Measurements from ENCODE around the gene TM9SF4.
"Not testable (repeated sequence)": the region's sequence is repeated elsewhere in the genome, so short reads cannot be mapped to it uniquely, and the experiment has no call there.

Gene TM9SF4

GRCh38 chr20:32091888-32092346, 17.6 kb upstream of the TM9SF4 start:
- DNase-seq: peak; percentile 80

- no peak for DNase-seq
These were observed 10.7 kb upstream of the TM9SF4 start for GRCh38 chr20:32098786-32099185.

DNA sequence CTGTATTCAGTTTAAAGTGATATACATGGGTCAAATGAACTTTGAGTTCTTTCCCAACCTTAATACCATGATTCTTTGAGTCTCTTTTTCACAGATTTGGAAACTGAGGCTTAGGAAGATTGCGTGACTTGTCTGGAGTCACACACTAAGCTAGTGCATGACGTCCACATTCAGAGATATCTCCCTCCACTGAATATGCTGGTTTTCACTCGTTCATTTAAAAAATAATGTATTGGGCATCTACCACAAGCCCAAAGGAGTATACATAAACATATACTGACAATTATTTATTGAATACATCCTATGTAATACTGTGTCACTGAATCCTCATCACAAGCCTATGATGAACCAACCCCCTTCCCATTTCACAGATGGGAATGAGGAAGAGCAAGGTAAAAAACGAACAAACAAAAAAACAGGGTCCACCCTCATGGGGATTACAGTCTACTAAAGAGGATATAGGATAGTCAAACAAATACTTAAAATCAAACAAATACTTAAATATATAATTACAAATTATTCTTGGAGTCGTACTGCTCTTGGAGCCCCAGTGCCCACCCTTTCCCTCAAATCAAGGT, 611 bp upstream of the TM9SF4 start:
- DNase-seq: no peak

- DNase-seq: no peak
These were observed 725 bp downstream of the TM9SF4 start for GRCh38 chr20:32110173-32110704.

GRCh38 chr20:32110727-32111126, 1.2 kb downstream of the TM9SF4 start:
- DNase-seq: no peak

- DNase-seq: no peak
These were observed 1.7 kb downstream of the TM9SF4 start for GRCh38 chr20:32111156-32111686.

DNA sequence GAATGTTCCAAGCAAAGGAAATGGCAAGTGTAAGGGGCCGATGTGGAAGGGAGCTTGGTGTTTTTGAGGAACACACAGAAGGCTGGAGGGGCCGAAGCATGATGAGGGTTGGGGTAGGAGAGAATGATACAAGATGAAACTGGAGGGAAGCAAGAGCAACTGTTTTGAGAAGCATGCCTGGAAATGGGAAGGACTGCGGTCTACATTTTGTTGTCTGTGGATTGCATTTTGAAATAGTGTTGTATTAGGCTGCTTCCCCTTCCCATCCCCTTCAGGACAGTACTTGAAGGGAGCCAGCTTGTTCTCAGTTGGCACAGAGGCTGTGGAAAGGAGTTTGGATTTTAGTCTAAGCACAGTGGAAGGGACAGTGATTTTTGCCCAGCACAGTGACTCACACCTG, 2.2 kb downstream of the TM9SF4 start:
- no peak for DNase-seq

- DNase-seq: peak; percentile 32
These were observed 3.3 kb downstream of the TM9SF4 start for GRCh38 chr20:32112841-32113240.

DNA sequence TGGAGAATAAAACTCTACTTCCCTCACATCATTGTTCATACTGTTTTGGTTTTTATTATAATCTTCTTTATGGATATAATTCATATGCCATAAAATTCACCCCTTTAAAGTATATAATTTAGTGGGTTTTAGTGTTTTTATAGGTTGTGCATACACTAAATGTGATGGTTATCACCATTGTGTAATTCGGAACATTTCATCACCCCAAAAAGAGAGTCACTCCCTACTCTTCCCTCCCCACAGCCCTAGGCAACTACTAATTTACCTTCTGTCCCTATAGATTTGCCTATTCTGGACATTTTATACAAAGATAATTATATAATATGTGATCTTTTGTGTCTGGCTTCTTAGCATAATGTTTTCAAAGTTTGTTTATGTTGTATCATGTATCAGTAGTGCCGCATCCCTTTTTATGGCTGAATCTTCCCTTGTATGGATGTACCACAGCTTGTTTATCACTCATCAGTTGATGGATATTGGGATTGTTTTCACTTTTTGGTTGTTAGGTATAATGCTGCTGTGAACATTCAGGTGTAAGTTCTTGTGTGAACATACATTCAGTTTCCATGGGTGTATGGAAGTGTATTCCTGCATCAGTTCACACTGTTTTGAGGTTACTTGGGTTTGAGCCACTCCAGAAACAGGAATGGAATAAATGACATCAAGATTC, 4.2 kb downstream of the TM9SF4 start:
- no peak for DNase-seq

- DNase-seq: no peak
These were observed 4.9 kb downstream of the TM9SF4 start for GRCh38 chr20:32114305-32114960.

DNA sequence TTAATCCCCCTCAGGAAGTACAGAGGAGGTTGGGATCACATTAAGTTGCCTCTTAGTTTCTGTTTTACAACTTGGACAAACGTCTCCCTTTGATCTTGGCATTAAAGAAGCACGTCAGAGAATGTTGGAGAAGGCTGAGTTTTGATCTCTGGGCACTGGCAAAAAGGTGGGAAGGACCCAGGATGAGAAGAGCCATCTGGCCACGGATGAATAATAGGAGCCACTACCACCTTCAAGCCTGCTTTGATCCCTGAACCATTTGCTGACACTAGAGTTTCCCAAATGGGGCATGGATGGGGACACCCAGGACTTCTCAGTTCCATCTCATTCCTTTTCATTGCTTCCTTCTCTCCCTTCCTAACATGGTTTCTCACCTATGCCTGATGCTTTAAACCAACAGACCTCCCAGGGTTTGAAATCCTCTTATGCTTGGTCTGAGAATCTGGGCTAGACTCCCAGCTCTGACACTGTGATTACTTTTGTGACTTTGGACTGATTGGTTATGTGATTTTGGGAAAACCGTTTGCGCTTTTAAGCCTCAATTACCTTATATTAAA, 5.8 kb downstream of the TM9SF4 start:
- no peak for DNase-seq

GRCh38 chr20:32116079-32116521, 6.6 kb downstream of the TM9SF4 start:
- DNase-seq: no peak

DNA sequence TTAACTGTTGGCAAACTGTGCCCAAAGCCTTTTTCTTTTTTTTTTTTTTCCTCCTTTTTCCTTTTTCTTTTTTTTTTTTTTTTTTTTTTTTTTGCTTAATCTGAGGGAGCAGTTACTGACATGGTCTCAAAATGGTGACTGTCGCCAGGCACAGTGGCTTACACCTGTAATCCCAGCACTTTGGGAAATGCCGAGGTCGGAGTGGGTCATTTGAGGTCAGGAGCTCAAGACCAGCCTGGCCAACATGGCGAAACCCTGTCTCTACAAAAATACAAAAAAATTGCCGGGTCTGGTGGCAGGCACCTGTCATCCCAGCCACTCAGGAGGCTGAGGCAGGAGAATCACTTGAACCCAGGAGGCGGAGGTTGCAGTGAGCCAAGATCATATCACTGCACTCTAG, 7.3 kb downstream of the TM9SF4 start:
- DNase-seq: not testable (repeated sequence)

GRCh38 chr20:32118427-32118826, 8.9 kb downstream of the TM9SF4 start:
- DNase-seq: not testable (repeated sequence)

- DNase-seq: no peak
These were observed 10.2 kb downstream of the TM9SF4 start for GRCh38 chr20:32119734-32120133.

- not testable (repeated sequence) for DNase-seq
These were observed 12.4 kb downstream of the TM9SF4 start for GRCh38 chr20:32121908-32122307.

- no peak for DNase-seq
These were observed 13.6 kb downstream of the TM9SF4 start for GRCh38 chr20:32123088-32123487.

- DNase-seq: no peak
These were observed 15.5 kb downstream of the TM9SF4 start for GRCh38 chr20:32124916-32125454.

DNA sequence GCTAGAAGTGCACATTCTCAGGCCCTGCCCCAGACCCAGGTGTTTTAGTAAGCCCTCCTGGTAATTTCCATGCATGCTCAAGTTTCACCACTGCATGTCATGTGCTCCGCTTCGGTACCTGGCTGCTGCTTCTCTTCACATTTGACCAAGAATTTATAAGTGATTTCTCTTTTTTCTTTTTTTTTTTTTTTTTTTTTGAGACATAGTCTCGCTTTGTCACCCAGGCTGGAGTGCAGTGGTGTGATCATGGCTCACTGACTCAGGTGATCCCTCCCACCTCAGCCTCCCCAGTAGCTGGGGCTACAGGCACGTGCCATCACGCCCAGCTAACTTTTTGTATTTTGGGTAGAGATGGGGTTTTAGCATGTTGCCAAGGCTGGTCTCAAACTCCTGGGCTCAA, 16.0 kb downstream of the TM9SF4 start:
- no peak for DNase-seq

DNA sequence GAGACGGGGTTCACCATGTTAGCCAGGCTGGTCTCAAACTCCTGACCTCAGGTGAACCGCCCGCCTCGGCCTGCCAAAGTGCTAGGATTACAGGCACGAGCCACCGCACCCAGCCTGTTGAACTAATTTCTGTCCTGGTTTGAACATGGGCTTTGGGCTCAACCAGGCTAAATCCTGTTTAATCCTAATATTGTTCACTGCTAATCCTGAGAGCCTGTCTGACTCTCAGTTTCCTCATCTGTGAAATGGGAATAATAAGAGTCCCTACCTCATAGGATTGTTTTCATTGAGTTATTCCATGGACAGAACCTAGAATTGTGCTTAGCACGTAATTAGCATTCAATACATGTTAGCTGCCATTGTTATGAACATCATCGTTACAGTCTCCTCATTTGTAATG, 17.4 kb downstream of the TM9SF4 start:
- DNase-seq: no peak

DNA sequence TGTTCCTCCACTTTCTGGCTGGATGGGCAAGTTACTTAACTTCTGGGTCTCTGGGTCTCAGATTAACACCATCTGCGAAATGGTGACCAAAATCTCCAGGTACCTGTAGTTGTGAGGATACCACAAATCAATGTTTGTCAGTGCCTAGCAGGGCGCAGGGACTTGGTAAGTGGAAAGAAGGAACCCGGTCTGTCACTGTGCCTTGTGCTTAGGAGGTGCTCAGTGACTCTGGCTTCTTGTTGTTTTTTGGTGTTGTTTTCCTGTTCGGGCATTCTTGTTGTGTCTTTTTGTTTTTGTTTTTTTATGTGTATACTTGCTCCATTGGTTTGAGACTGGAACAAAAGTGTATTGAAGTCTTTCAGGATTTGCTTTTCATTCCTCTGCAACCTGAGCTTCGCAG, 17.8 kb downstream of the TM9SF4 start:
- no peak for DNase-seq

DNA sequence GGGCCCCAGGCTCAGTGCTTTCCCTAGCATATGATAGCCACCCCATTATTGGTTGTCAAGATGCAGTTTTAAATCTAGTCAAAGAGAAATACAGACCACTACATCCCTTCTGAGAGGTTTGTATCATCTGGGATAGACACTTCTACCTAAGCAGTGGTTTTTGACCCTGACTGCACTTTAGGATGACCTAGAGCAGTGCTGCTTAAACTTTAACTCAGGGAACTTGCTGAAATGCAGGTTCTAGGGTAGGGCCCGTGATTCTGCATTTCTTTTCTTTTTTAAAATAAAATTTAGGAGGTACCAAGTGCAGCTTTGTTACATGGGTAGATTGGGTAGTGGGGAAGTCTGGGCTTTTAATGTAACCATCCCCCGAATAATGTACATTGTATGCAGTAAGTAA, 18.7 kb downstream of the TM9SF4 start:
- no peak for DNase-seq

- DNase-seq: no peak
These were observed 20.3 kb downstream of the TM9SF4 start for GRCh38 chr20:32129863-32130262.
